SK-N-SH (cell line): ENCODE results near the gene NFIA. TPM values are rescaled to one million over a fixed set of nuclear protein-coding genes. Genes with fewer than 3 reads are reported as not detected.

ENCODE experiments used
- CTCF ChIA-PET: fragments of 300-600, 350-600 bp; formaldehyde crosslinking; extraction: SDS; loops from one replicate; lab custom pipeline; 2021; lab: Yijun Ruan, JAX
- POLR2A ChIA-PET: fragments of 350-600 bp; sonication (Branson Sonifier 250); formaldehyde crosslinking; extraction: SDS; loops from one replicate; lab custom pipeline; 2020; ENCODE audit warnings: antibody characterized with exemption, inconsistent platforms; lab: Yijun Ruan, JAX
- DNase-seq: peaks from one replicate; pipeline ENCODE4 v3.0.0; 2012
- H2AFZ ChIP-seq: fragments of 200-600 bp; sonication (generic); 2 replicates; pipeline ENCODE4 v1.8.1; 2016; ENCODE audit warnings: antibody characterized with exemption, mild to moderate bottlenecking, low read depth
- H3F3A ChIP-seq: fragments of 200-600 bp; sonication (generic); replicated peaks from 2 replicates; pipeline ENCODE3; 2016; ENCODE audit warnings: antibody characterized with exemption, mild to moderate bottlenecking; ENCODE audit not compliant: insufficient read depth
- H3K27ac ChIP-seq, 2 experiments: fragments of 200-500 bp in 1 of 2; fragments of 200-600 bp in 1 of 2; sonication (Bioruptor generic) in 1 of 2; sonication (generic), shearing (Covaris generic) in 1 of 2; 2 replicates each; pipeline versions ENCODE4 v1.5.1 to v1.6.1; 2014 to 2016; ENCODE audit warnings: low read depth in 2 of 2, inconsistent platforms in 1 of 2, low read length in 1 of 2, mild to moderate bottlenecking in 1 of 2, mixed read lengths in 1 of 2
- H3K27me3 ChIP-seq: fragments of 200-600 bp; sonication (generic), shearing (Covaris generic); 2 replicates; pipeline ENCODE4 v1.6.1; 2016; ENCODE audit warnings: mixed run types; ENCODE audit not compliant: insufficient read depth
- H3K36me3 ChIP-seq, 2 experiments: fragments of 200-500 bp in 1 of 2; fragments of 200-600 bp in 1 of 2; sonication (Bioruptor generic) in 1 of 2; sonication (generic) in 1 of 2; replicated peaks in 1 of 2; 2 replicates each; pipeline versions ENCODE3 to v1.5.1; 2014 to 2016; ENCODE audit warnings: low read length in 1 of 2, mild to moderate bottlenecking in 1 of 2; ENCODE audit not compliant: insufficient read depth in 2 of 2, control insufficient read depth in 1 of 2
- H3K4me1 ChIP-seq, 2 experiments: fragments of 200-500 bp in 1 of 2; fragments of 200-600 bp in 1 of 2; sonication (Bioruptor generic) in 1 of 2; sonication (generic), shearing (Covaris generic) in 1 of 2; 2 replicates each; pipeline versions ENCODE4 v1.5.1 to v1.6.1; 2014 to 2016; ENCODE audit warnings: low read depth in 1 of 2, low read length in 1 of 2, mixed run types in 1 of 2; ENCODE audit not compliant: insufficient read depth in 2 of 2, control insufficient read depth in 1 of 2
- H3K4me2 ChIP-seq: fragments of 200-600 bp; sonication (generic), shearing (Covaris generic); 2 replicates; pipeline ENCODE4 v1.6.1; 2017; ENCODE audit warnings: mixed run types
- H3K4me3 ChIP-seq, 2 experiments: fragments of 200-500 bp in 1 of 2; fragments of 200-600 bp in 1 of 2; sonication (Bioruptor generic) in 1 of 2; sonication (generic), shearing (Covaris generic) in 1 of 2; 2 replicates each; pipeline versions ENCODE4 v1.5.1 to v1.8.1; 2014 to 2016; ENCODE audit warnings: low read depth in 2 of 2, inconsistent platforms in 1 of 2, low read length in 1 of 2, mild to moderate bottlenecking in 1 of 2, mixed read lengths in 1 of 2, moderate library complexity in 1 of 2
- H3K79me2 ChIP-seq: fragments of 200-600 bp; sonication (generic); 2 replicates; pipeline ENCODE4 v1.8.1; 2017; ENCODE audit warnings: mild to moderate bottlenecking; ENCODE audit not compliant: insufficient read depth
- H3K9ac ChIP-seq: fragments of 200-600 bp; sonication (generic); 2 replicates; pipeline ENCODE4 v1.6.1; 2017; ENCODE audit warnings: mixed run types
- H3K9me2 ChIP-seq: fragments of 200-600 bp; sonication (generic); 2 replicates; pipeline ENCODE4 v1.6.1; 2017; ENCODE audit warnings: mixed run types
- H3K9me3 ChIP-seq: fragments of 200-600 bp; sonication (generic); 2 replicates; pipeline ENCODE4 v1.6.1; 2017; ENCODE audit warnings: mixed run types, mild to moderate bottlenecking, moderate library complexity
- H4K20me1 ChIP-seq: fragments of 200-600 bp; sonication (generic); 2 replicates; pipeline ENCODE4 v1.6.1; 2017; ENCODE audit warnings: mild to moderate bottlenecking, mixed run types; ENCODE audit not compliant: insufficient read depth
- CHD2 ChIP-seq: fragments of 150-350 bp; IDR thresholded peaks from 2 replicates; pipeline ENCODE4 v1.6.1; 2018; ENCODE audit warnings: low read length; ENCODE audit not compliant: partially characterized antibody
- EP300 ChIP-seq, 2 experiments: IDR thresholded peaks; 2 replicates each; pipeline versions ENCODE4 v1.4.0 to v1.6.1; 2012; ENCODE audit warnings: borderline replicate concordance in 1 of 2, low read depth in 1 of 2, low read length in 1 of 2
- JUND ChIP-seq: IDR thresholded peaks from 2 replicates; pipeline ENCODE4 v1.4.0; 2012
- NFIC ChIP-seq: IDR thresholded peaks from 2 replicates; pipeline ENCODE4 v1.4.0; 2012; ENCODE audit warnings: borderline replicate concordance
- RAD21 ChIP-seq: IDR thresholded peaks from 2 replicates; pipeline ENCODE4 v1.6.1; 2012; ENCODE audit warnings: mild to moderate bottlenecking, low read length
- RFX5 ChIP-seq: IDR thresholded peaks from 2 replicates; pipeline ENCODE4 v1.6.1; 2012; ENCODE audit warnings: mild to moderate bottlenecking, improper control_type of control experiment, low read length
- RXRA ChIP-seq: IDR thresholded peaks from 2 replicates; pipeline ENCODE4 v1.4.0; 2012; ENCODE audit warnings: low read depth, mild to moderate bottlenecking, borderline replicate concordance
- SMC3 ChIP-seq: IDR thresholded peaks from 2 replicates; pipeline ENCODE4 v1.6.1; 2012; ENCODE audit warnings: low read depth, low read length, improper control_type of control experiment
- WGBS: methylation state at CpG from one replicate; pipeline ENCODE4 v1.1.6; 2017; ENCODE audit warnings: low lambda C conversion rate; 5-methylcytosine and 5-hydroxymethylcytosine counted together
- polyA plus RNA-seq, 3 experiments: library from polyadenylated mRNA; depleted of rRNA; stranded (reverse); fragments of >200 nt; gene quantifications; 2 replicates each; pipeline ENCODE4 v1.2.3, GENCODE V29; 2012
- TF ChIP-seq, protein P1 (sequence below): fragments of 200-600 bp; sonication (generic); IDR thresholded peaks from 2 replicates; pipeline ENCODE4 v1.6.1; 2017; ENCODE audit warnings: antibody characterized with exemption, mild to moderate bottlenecking, moderate library complexity
- TF ChIP-seq, protein P2 (sequence below): IDR thresholded peaks from 2 replicates; pipeline ENCODE4; 2012
- TF ChIP-seq, protein P3 (sequence below): fragments of 150-350 bp; IDR thresholded peaks from 2 replicates; pipeline ENCODE4 v1.6.1; 2016; ENCODE audit warnings: mild to moderate bottlenecking, low read depth, low read length

The NFIA gene
- polyA plus RNA-seq, 1 of the 3 experiments (the other 2 are of a cell fraction), result 3.3 TPM

DNA sequence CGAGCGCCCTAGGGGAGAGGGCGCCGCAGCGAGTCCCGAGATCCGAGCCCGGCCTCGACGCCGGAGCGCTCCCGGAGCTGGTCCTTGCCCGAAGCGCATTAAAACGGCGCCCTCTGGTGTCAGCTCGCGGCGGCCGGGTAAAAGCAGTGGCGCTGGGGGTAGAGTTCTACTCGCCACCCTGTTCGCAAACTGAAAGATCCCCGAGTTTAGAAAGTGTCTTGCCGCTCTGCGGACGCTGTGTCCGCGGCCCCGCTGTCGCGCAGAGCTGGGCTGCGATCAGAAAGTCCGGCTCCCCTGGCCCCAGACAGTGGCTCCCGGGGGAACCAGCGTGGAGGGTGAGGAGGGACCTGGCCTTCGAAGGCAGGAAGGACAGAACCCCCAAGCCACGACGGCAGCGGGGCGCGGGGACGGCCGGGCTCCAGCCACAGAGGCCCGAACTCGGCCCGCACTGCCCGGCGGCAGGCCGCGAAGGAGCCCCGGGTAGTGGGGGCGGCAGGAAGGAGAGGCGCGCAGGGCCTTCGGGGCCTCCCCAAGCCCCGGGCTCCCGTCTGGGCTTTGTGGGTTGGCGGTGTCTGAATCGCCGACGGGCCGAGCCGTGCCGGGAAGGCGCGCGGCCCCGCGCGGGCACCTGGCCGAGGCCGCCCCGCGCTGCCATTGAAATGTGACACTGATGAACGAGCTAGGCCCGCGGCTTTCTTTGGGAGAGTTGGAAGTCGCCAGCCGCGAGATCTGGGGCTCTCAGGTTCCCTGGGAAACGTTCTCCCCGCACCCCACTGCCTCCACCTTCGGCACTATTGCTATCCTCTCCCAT lies 39.1 kb upstream of the NFIA start:
- Histone ChIP-seq H3K9me2 (no peaks in the 10 kb centered on the region), H3K9ac (no peak overlapping the region), H3K9me3 (no peaks in the 10 kb centered on the region), H3K4me3 (peak overlapping the region in 1 of 2 experiments; percentile 46; a peak in 1 of 4 replicates), H3K4me2 (no peak overlapping the region), H3F3A (no peaks in the 10 kb centered on the region), H2AFZ (no peak overlapping the region), H3K27ac (no peak overlapping the region), H3K79me2 (no peaks in the 10 kb centered on the region), H3K36me3 (no peaks in the 10 kb centered on the region), H4K20me1 (no peaks in the 10 kb centered on the region), H3K4me1 (peaks cover 0 to 2% of the 10 kb centered on the region in 2 experiments; a peak in 1 of 4 replicates), H3K27me3 (no peaks in the 10 kb centered on the region)
- ChIA-PET CTCF (interaction anchor here (0.6 to 1.8 kb wide), 7 partner anchors 65 to 773 kb away, joined by 3 to 8 read pairs (median 4); no protein-coding TSS in a partner anchor), POLR2A (no interaction called here)
- DNase-seq, result peak; percentile 55
- 71% methylated on average over 62 of the region's 85 CpGs for WGBS
- TF ChIP-seq, protein P1, sequence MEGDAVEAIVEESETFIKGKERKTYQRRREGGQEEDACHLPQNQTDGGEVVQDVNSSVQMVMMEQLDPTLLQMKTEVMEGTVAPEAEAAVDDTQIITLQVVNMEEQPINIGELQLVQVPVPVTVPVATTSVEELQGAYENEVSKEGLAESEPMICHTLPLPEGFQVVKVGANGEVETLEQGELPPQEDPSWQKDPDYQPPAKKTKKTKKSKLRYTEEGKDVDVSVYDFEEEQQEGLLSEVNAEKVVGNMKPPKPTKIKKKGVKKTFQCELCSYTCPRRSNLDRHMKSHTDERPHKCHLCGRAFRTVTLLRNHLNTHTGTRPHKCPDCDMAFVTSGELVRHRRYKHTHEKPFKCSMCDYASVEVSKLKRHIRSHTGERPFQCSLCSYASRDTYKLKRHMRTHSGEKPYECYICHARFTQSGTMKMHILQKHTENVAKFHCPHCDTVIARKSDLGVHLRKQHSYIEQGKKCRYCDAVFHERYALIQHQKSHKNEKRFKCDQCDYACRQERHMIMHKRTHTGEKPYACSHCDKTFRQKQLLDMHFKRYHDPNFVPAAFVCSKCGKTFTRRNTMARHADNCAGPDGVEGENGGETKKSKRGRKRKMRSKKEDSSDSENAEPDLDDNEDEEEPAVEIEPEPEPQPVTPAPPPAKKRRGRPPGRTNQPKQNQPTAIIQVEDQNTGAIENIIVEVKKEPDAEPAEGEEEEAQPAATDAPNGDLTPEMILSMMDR, result peak; percentile 57
- TF ChIP-seq, protein P2, sequence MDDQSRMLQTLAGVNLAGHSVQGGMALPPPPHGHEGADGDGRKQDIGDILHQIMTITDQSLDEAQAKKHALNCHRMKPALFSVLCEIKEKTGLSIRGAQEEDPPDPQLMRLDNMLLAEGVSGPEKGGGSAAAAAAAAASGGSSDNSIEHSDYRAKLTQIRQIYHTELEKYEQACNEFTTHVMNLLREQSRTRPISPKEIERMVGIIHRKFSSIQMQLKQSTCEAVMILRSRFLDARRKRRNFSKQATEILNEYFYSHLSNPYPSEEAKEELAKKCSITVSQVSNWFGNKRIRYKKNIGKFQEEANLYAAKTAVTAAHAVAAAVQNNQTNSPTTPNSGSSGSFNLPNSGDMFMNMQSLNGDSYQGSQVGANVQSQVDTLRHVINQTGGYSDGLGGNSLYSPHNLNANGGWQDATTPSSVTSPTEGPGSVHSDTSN, result no peak
- TF ChIP-seq RAD21 (peak; percentile 57), RXRA (no peak), RFX5 (no peak), SMC3 (peak; percentile 60)

DNA sequence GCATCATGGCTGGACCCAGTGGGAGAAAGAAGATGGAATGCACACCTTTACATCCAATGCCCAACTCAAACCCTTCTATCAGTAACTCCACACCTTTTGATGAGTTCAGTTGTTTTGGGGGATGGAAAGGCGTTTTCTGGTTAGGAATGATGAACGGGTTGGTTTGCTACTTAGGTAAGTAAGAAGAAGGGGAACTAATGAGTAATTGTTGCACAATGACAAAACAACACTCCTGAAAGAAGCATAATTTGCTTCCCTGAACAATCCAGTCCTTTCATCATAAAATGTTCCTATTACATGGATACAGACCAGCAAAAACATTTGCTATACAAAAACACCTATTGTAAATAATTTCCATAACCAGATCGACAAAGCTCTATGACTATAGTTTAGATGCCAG lies 35.9 kb upstream of the NFIA start:
- Histone ChIP-seq H4K20me1 (no peaks in the 10 kb centered on the region), H3K27ac (no peak overlapping the region)
- TF ChIP-seq, protein P2, result no peak
- TF ChIP-seq EP300 (IDR thresholded peaks at IDR 0.05; ENCODE audit: borderline replicate concordance in 1 of 2, low read depth in 1 of 2, low read length in 1 of 2) (no peak), JUND (no peak), CHD2 (no peak), RAD21 (no peak), SMC3 (no peak), RXRA (no peak), NFIC (no peak)
- TF ChIP-seq, protein P3, sequence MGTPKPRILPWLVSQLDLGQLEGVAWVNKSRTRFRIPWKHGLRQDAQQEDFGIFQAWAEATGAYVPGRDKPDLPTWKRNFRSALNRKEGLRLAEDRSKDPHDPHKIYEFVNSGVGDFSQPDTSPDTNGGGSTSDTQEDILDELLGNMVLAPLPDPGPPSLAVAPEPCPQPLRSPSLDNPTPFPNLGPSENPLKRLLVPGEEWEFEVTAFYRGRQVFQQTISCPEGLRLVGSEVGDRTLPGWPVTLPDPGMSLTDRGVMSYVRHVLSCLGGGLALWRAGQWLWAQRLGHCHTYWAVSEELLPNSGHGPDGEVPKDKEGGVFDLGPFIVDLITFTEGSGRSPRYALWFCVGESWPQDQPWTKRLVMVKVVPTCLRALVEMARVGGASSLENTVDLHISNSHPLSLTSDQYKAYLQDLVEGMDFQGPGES, result no peak
- TF ChIP-seq, all 33 proteins: peak for 0
- peaks cover 0 to 8% of the 10 kb centered on the region in 2 experiments; a peak in 2 of 4 replicates for H3K4me1 ChIP-seq
- no peaks in the 10 kb centered on the region for H3K9me3 ChIP-seq
- WGBS, result 70% methylated on average over 3 of the region's 3 CpGs
- H3K4me3 ChIP-seq, result no peak overlapping the region
- H3K4me2 ChIP-seq, result no peak overlapping the region
- no peak for DNase-seq
- no peaks in the 10 kb centered on the region for H3K27me3 ChIP-seq
- no peak overlapping the region for H3K9ac ChIP-seq
- no peaks in the 10 kb centered on the region for H3K79me2 ChIP-seq
- no peaks in the 10 kb centered on the region for H3K9me2 ChIP-seq
- H3K36me3 ChIP-seq, result no peaks in the 10 kb centered on the region
- ChIA-PET POLR2A (no interaction called here), CTCF (interaction anchor here (0.8 to 1.2 kb wide), 3 partner anchors 11 to 1075 kb away, joined by 3 to 4 read pairs (median 3); no protein-coding TSS in a partner anchor)
- H2AFZ ChIP-seq, result no peak overlapping the region
- H3F3A ChIP-seq, result no peaks in the 10 kb centered on the region
